ENCODE data around the gene CTNND1. TPM values are rescaled to one million over a fixed set of nuclear protein-coding genes. Genes with fewer than 3 reads are reported as not detected.
A peak's percentile ranks its signal among the peaks of the same experiment; 100 is the strongest.
"Not testable (repeated sequence)": the region's sequence is repeated elsewhere in the genome, so short reads cannot be mapped to it uniquely, and the experiment has no call there.

CTNND1 gene
- total RNA-seq, 1 experiment from 2014 or later: 174 TPM

DNA sequence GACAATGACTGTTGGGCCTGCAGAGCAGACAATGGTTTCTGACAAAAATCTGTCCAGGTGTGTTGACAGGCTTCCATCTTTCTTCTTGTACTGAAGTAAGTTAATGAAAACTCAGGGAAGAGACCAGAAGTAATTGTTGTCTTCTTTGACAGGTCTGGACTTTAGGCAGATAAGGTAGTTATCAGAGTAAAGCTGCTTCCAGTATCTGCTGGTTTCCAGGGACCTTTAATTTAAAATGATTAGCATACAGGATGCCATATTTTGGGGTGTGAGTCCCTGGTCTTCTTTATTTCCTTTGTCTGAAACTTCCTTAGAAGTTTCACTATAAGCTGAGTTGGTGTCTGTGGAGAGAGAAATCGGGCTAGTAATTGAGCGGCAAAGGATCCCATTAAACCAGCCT lies 47.8 kb upstream of the CTNND1 start:
- intact Hi-C loops (cut with micrococcal nuclease; ENCODE audit: unreplicated experiment): loop anchor here (5.0 kb wide), 1 partner anchor 47 kb away; the partner anchor contains the start of gene ZDHHC5
- Histone ChIP-seq H3K9me3 (ENCODE audit: low read depth, low read length, poor library complexity, severe bottlenecking) (no peaks in the 10 kb centered on the region), H3K27ac (ENCODE audit: low read depth, low read length, poor library complexity, severe bottlenecking) (peak overlapping the region; percentile 90), H3K36me3 (ENCODE audit: insufficient read depth, low read length, poor library complexity, severe bottlenecking) (no peaks in the 10 kb centered on the region), H3K4me1 (ENCODE audit: insufficient read depth, low read length, poor library complexity, severe bottlenecking) (peaks cover 22% of the 10 kb centered on the region), H3K27me3 (replicated peaks; ENCODE audit: insufficient read depth, low read depth, low read length, poor library complexity) (no peaks in the 10 kb centered on the region), H3K4me3 (ENCODE audit: low read depth, low read length, poor library complexity, severe bottlenecking) (peak overlapping the region; percentile 73)
- CTCF ChIA-PET: no interaction called here
- BruUV-seq (replicated peaks): no TSS peak
- TF ChIP-seq EZH2 (IDR thresholded peaks at IDR 0.05; ENCODE audit: borderline replicate concordance, low read depth, low read length, poor library complexity, severe bottlenecking): no peak
- TF ChIP-seq, protein P1, sequence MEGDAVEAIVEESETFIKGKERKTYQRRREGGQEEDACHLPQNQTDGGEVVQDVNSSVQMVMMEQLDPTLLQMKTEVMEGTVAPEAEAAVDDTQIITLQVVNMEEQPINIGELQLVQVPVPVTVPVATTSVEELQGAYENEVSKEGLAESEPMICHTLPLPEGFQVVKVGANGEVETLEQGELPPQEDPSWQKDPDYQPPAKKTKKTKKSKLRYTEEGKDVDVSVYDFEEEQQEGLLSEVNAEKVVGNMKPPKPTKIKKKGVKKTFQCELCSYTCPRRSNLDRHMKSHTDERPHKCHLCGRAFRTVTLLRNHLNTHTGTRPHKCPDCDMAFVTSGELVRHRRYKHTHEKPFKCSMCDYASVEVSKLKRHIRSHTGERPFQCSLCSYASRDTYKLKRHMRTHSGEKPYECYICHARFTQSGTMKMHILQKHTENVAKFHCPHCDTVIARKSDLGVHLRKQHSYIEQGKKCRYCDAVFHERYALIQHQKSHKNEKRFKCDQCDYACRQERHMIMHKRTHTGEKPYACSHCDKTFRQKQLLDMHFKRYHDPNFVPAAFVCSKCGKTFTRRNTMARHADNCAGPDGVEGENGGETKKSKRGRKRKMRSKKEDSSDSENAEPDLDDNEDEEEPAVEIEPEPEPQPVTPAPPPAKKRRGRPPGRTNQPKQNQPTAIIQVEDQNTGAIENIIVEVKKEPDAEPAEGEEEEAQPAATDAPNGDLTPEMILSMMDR (conservative IDR thresholded peaks at IDR 0.05; ENCODE audit: low read depth, low read length): no peak
- POLR2A ChIA-PET (ENCODE audit: low non-redundant PET): no interaction called here
- no peak for DNase-seq (ENCODE audit: low spot score)

DNA sequence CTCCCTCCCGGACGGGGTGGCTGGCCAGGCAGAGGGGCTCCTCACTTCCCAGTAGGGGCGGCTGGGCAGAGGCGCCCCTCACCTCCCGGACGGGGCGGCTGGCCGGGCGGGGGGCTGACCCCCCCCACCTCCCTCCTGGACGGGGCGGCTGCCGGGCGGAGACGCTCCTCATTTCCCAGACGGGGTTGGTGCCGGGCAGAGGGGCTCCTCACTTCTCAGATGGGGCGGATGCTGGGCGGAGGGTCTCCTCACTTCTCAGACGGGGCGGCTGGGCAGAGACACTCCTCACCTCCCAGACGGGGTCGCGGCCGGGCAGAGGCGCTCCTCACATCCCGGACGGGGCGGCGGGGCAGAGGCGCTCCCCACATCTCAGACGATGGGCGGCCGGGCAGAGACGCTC lies 44.9 kb upstream of the CTNND1 start:
- CTCF ChIA-PET; intact Hi-C loops (cut with micrococcal nuclease; ENCODE audit: unreplicated experiment); H3K27ac ChIP-seq (ENCODE audit: low read depth, low read length, poor library complexity, severe bottlenecking); H3K9me3 ChIP-seq (ENCODE audit: low read depth, low read length, poor library complexity, severe bottlenecking); H3K27me3 ChIP-seq (replicated peaks; ENCODE audit: insufficient read depth, low read depth, low read length, poor library complexity); POLR2A ChIA-PET (ENCODE audit: low non-redundant PET); BruUV-seq (replicated peaks); DNase-seq (ENCODE audit: low spot score); H3K4me3 ChIP-seq (ENCODE audit: low read depth, low read length, poor library complexity, severe bottlenecking): not testable (repeated sequence)
- peaks cover 17% of the 10 kb centered on the region for H3K4me1 ChIP-seq (ENCODE audit: insufficient read depth, low read length, poor library complexity, severe bottlenecking)
- H3K36me3 ChIP-seq (ENCODE audit: insufficient read depth, low read length, poor library complexity, severe bottlenecking): peaks cover 20% of the 10 kb centered on the region

DNA sequence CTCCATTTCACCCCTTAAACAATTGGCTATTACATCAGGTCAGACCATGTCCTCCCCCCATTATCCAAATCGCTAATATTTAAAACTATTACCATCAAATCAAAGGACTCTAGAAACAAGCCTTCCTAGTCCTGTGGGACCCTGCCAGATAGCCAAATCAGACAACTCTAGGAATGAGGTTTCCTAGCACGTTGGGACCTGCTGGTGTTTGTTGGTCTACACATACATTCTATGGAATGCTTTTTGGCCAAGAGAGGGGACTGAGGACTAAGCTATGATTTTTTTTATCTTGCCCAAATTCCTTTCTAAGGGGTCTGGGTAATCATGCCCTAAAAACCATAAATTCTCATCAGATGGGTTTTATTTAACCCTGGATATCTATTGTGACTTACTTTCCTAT lies 34.4 kb upstream of the CTNND1 start:
- Histone ChIP-seq H3K27ac (ENCODE audit: low read depth, low read length, poor library complexity, severe bottlenecking) (no peak overlapping the region), H3K27me3 (replicated peaks; ENCODE audit: insufficient read depth, low read depth, low read length, poor library complexity) (no peaks in the 10 kb centered on the region), H3K4me1 (ENCODE audit: insufficient read depth, low read length, poor library complexity, severe bottlenecking) (no peaks in the 10 kb centered on the region), H3K36me3 (ENCODE audit: insufficient read depth, low read length, poor library complexity, severe bottlenecking) (peaks cover 6% of the 10 kb centered on the region), H3K4me3 (ENCODE audit: low read depth, low read length, poor library complexity, severe bottlenecking) (no peak overlapping the region), H3K9me3 (ENCODE audit: low read depth, low read length, poor library complexity, severe bottlenecking) (no peaks in the 10 kb centered on the region)
- CTCF ChIA-PET: no interaction called here
- TF ChIP-seq, protein P1 (conservative IDR thresholded peaks at IDR 0.05; ENCODE audit: low read depth, low read length): no peak
- no peak for TF ChIP-seq EZH2 (IDR thresholded peaks at IDR 0.05; ENCODE audit: borderline replicate concordance, low read depth, low read length, poor library complexity, severe bottlenecking)
- POLR2A ChIA-PET (ENCODE audit: low non-redundant PET): no interaction called here
- BruUV-seq (replicated peaks): no TSS peak
- DNase-seq (ENCODE audit: low spot score): no peak
- intact Hi-C loops (cut with micrococcal nuclease; ENCODE audit: unreplicated experiment): no loop called here

DNA sequence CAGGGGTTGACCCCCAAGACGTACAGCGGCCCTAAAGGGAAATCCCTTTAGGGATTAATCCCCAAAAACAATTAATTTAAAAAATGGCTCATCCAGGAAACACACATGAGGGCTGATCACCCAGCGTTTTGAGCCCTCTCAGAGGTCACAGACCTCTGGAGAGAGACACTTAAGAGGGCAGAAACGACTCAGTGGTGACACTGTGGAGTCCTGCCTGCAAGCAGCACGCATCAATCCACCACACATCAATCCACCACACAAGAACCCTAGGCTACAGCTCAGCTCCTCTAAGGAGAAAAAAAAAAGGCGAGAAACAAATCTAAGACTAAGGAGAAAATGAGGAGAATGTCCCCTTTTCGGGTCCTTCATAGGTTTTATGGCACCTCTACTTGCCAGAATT lies 32.8 kb upstream of the CTNND1 start:
- BruUV-seq (replicated peaks): no TSS peak
- no peaks in the 10 kb centered on the region for H3K9me3 ChIP-seq (ENCODE audit: low read depth, low read length, poor library complexity, severe bottlenecking)
- H3K4me1 ChIP-seq (ENCODE audit: insufficient read depth, low read length, poor library complexity, severe bottlenecking): no peaks in the 10 kb centered on the region
- H3K4me3 ChIP-seq (ENCODE audit: low read depth, low read length, poor library complexity, severe bottlenecking): no peak overlapping the region
- intact Hi-C loops (cut with micrococcal nuclease; ENCODE audit: unreplicated experiment): no loop called here
- no peaks in the 10 kb centered on the region for H3K27me3 ChIP-seq (replicated peaks; ENCODE audit: insufficient read depth, low read depth, low read length, poor library complexity)
- H3K36me3 ChIP-seq (ENCODE audit: insufficient read depth, low read length, poor library complexity, severe bottlenecking): no peaks in the 10 kb centered on the region
- TF ChIP-seq, protein P1 (conservative IDR thresholded peaks at IDR 0.05; ENCODE audit: low read depth, low read length): no peak
- TF ChIP-seq EZH2 (IDR thresholded peaks at IDR 0.05; ENCODE audit: borderline replicate concordance, low read depth, low read length, poor library complexity, severe bottlenecking): no peak
- ChIA-PET POLR2A (ENCODE audit: low non-redundant PET) (no interaction called here), CTCF (no interaction called here)
- DNase-seq (ENCODE audit: low spot score): no peak
- H3K27ac ChIP-seq (ENCODE audit: low read depth, low read length, poor library complexity, severe bottlenecking): peak overlapping the region; percentile 14
